Loucy (cell line): ENCODE results near the gene CHST6.

Experiments
- H2AFZ ChIP-seq: fragments of 200-600 bp; sonication (generic); 2 replicates; pipeline ENCODE4 v1.6.0; 2016; ENCODE audit warnings: antibody characterized with exemption, mild to moderate bottlenecking, low read length, moderate library complexity
- H3F3A ChIP-seq: fragments of 200-600 bp; 2 replicates; pipeline ENCODE4 v1.6.0; 2016; ENCODE audit warnings: antibody characterized with exemption, low read depth, mild to moderate bottlenecking
- H3K27me3 ChIP-seq: fragments of 200-600 bp; sonication (generic); 2 replicates; pipeline ENCODE4 v1.6.1; 2014; ENCODE audit warnings: low read length, mild to moderate bottlenecking; ENCODE audit not compliant: insufficient read depth, poor library complexity, severe bottlenecking
- H3K36me3 ChIP-seq: fragments of 200-600 bp; sonication (generic); 2 replicates; pipeline ENCODE4 v1.6.1; 2016; ENCODE audit warnings: low read length; ENCODE audit not compliant: insufficient read depth
- H3K4me1 ChIP-seq: fragments of 200-600 bp; sonication (generic); 2 replicates; pipeline ENCODE4 v1.5.1; 2014; ENCODE audit warnings: low read length, mild to moderate bottlenecking; ENCODE audit not compliant: insufficient read depth, poor library complexity, severe bottlenecking
- H3K4me2 ChIP-seq: fragments of 200-600 bp; sonication (generic); 2 replicates; pipeline ENCODE4 v1.6.0; 2014; ENCODE audit warnings: antibody characterized with exemption, low read length, low read depth, mild to moderate bottlenecking; ENCODE audit not compliant: poor library complexity, severe bottlenecking
- H3K4me3 ChIP-seq: fragments of 200-600 bp; sonication (generic); 2 replicates; pipeline ENCODE4 v1.5.1; 2014; ENCODE audit warnings: low read length, mild to moderate bottlenecking, mixed read lengths; ENCODE audit not compliant: poor library complexity, severe bottlenecking
- H3K79me2 ChIP-seq: fragments of 200-600 bp; sonication (generic); 2 replicates; pipeline ENCODE4 v1.6.1; 2014; ENCODE audit warnings: low read length; ENCODE audit not compliant: insufficient read depth
- H3K9ac ChIP-seq: fragments of 200-600 bp; sonication (generic); 2 replicates; pipeline ENCODE4 v1.6.0; 2014; ENCODE audit warnings: mild to moderate bottlenecking, low read depth, low read length, moderate library complexity; ENCODE audit not compliant: poor library complexity, severe bottlenecking
- H3K9me2 ChIP-seq: fragments of 200-600 bp; sonication (generic); replicated peaks from 2 replicates; pipeline ENCODE4 v1.6.1; 2016; ENCODE audit warnings: low read depth, low read length, mixed read lengths
- H3K9me3 ChIP-seq: fragments of 200-600 bp; sonication (generic); 2 replicates; pipeline ENCODE4 v1.6.1; 2014; ENCODE audit warnings: mild to moderate bottlenecking, antibody characterized with exemption, low read length, low read depth; ENCODE audit not compliant: insufficient read depth
- H4K20me1 ChIP-seq: fragments of 200-600 bp; sonication (generic); 2 replicates; pipeline ENCODE4 v1.6.0; 2014; ENCODE audit warnings: antibody characterized with exemption, low read length, mild to moderate bottlenecking; ENCODE audit not compliant: insufficient read depth, poor library complexity, severe bottlenecking
- EZH2phosphoT487 ChIP-seq: fragments of 200-600 bp; IDR thresholded peaks from 2 replicates; pipeline ENCODE4 v1.6.1; 2018; ENCODE audit warnings: antibody characterized with exemption, mild to moderate bottlenecking, moderate library complexity, borderline replicate concordance
- TF ChIP-seq, protein P1 (sequence below): fragments of 200-600 bp; sonication (generic); conservative IDR thresholded peaks from 2 replicates; pipeline ENCODE4 v1.5.1; 2014; ENCODE audit warnings: mild to moderate bottlenecking, antibody characterized with exemption, low read length

CHST6 gene

DNA sequence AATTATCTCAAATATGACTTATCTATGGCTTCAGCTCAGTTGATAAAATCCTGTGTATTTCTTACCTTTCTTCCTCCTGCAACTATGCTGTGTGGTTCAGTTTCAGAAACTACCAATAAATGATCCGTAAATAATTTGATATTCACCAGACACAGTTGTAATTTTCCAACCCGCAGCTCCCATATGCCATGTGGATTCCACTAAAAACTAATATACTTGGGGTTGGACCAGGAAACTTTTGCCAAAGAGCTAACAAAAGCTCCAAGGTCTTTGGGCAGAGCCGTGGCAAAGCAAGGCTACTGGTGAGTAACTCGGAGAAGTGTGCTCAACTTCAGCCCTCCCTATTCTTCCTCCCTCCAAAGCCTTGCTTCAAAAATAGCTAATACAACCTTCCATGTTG, 2.3 kb upstream of the CHST6 start:
- Histone ChIP-seq H3K79me2 (no peaks in the 10 kb centered on the region), H3K9me3 (no peaks in the 10 kb centered on the region), H3K36me3 (no peaks in the 10 kb centered on the region), H4K20me1 (no peaks in the 10 kb centered on the region), H3K4me2 (no peak overlapping the region), H3K4me1 (no peaks in the 10 kb centered on the region), H3K9ac (no peak overlapping the region), H2AFZ (no peak overlapping the region), H3F3A (no peaks in the 10 kb centered on the region), H3K27me3 (no peaks in the 10 kb centered on the region), H3K9me2 (no peaks in the 10 kb centered on the region), H3K4me3 (no peak overlapping the region)
- TF ChIP-seq, protein P1, sequence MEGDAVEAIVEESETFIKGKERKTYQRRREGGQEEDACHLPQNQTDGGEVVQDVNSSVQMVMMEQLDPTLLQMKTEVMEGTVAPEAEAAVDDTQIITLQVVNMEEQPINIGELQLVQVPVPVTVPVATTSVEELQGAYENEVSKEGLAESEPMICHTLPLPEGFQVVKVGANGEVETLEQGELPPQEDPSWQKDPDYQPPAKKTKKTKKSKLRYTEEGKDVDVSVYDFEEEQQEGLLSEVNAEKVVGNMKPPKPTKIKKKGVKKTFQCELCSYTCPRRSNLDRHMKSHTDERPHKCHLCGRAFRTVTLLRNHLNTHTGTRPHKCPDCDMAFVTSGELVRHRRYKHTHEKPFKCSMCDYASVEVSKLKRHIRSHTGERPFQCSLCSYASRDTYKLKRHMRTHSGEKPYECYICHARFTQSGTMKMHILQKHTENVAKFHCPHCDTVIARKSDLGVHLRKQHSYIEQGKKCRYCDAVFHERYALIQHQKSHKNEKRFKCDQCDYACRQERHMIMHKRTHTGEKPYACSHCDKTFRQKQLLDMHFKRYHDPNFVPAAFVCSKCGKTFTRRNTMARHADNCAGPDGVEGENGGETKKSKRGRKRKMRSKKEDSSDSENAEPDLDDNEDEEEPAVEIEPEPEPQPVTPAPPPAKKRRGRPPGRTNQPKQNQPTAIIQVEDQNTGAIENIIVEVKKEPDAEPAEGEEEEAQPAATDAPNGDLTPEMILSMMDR, result no peak
- TF ChIP-seq EZH2phosphoT487, result no peak

DNA sequence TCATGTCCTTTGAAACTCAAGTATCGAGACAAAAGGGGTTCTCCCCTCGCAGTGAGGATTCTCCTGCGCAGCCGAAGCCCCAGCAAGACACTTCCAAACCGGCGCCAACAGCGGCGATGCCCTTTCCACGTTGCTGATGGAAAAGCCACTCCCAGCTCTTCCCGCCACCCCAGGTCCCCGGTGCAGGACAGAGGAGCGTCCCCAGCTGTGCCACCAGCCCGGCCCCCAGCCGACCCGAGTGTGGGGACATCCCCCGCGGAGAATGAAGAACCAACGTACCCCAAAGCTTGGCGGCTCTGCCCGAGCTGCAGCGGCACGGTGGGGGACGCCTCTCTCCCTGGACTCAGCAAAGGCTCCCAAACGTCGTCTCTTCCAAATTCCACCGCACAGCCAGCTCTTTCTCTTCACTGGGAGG, 573 bp downstream of the CHST6 start:
- no peaks in the 10 kb centered on the region for H3K9me3 ChIP-seq
- TF ChIP-seq, protein P1, result no peak
- TF ChIP-seq EZH2phosphoT487, result no peak
- H3F3A ChIP-seq, result no peaks in the 10 kb centered on the region
- no peaks in the 10 kb centered on the region for H4K20me1 ChIP-seq
- no peak overlapping the region for H3K4me3 ChIP-seq
- no peaks in the 10 kb centered on the region for H3K9me2 ChIP-seq
- H2AFZ ChIP-seq, result no peak overlapping the region
- no peaks in the 10 kb centered on the region for H3K36me3 ChIP-seq
- no peak overlapping the region for H3K4me2 ChIP-seq
- H3K9ac ChIP-seq, result no peak overlapping the region
- no peaks in the 10 kb centered on the region for H3K4me1 ChIP-seq
- H3K79me2 ChIP-seq, result no peaks in the 10 kb centered on the region
- no peaks in the 10 kb centered on the region for H3K27me3 ChIP-seq

DNA sequence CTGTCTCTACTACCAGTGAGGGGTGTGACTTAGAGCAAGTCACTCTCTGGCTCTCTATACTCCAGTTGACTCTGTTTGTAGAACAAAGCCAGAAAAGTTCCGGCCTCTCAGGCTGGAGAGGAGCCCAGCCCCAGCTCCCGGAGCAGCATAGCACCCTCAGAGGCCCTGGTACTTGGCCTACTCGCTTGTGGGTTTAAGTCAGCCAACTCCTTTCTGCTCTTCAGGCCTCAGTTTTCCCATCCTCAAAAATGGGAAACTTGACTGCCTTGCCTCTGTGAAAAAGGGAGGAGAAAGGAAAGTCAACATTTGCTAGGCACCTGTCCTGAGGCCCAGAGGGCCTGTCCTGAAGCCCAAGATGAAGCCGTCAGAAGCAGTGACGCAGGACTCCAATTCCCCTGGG, 1.1 kb downstream of the CHST6 start:
- no peak for TF ChIP-seq EZH2phosphoT487
- TF ChIP-seq, protein P1, result no peak
- no peaks in the 10 kb centered on the region for H3K9me3 ChIP-seq
- no peaks in the 10 kb centered on the region for H3K79me2 ChIP-seq
- H3K27me3 ChIP-seq, result no peaks in the 10 kb centered on the region
- no peak overlapping the region for H3K9ac ChIP-seq
- H2AFZ ChIP-seq, result no peak overlapping the region
- H3K4me2 ChIP-seq, result no peak overlapping the region
- no peaks in the 10 kb centered on the region for H3K36me3 ChIP-seq
- no peaks in the 10 kb centered on the region for H3F3A ChIP-seq
- no peaks in the 10 kb centered on the region for H3K4me1 ChIP-seq
- H3K9me2 ChIP-seq, result no peaks in the 10 kb centered on the region
- no peak overlapping the region for H3K4me3 ChIP-seq
- H4K20me1 ChIP-seq, result no peaks in the 10 kb centered on the region
